Uterus (tissue), 2 donors: Measurements from ENCODE around the gene KIDINS220.
A peak's percentile ranks its signal among the peaks of the same experiment; 100 is the strongest.

Experiments used
- POLR2A ChIP-seq, 2 donors: fragments of 450-650 bp; IDR thresholded peaks; one replicate each; pipeline ENCODE4 v1.6.1; 2016; ENCODE audit warnings: antibody characterized with exemption in 2 of 2, mild to moderate bottlenecking in 1 of 2, moderate library complexity in 1 of 2
- TF ChIP-seq, protein P1 (sequence below), 4 experiments: fragments of 200-600 bp in 2 of 4; fragments of 450-650 bp in 2 of 4; sonication (generic) in 2 of 4; IDR thresholded peaks; one replicate each; pipeline ENCODE4 v1.5.1; 2016 to 2019; ENCODE audit warnings: antibody characterized with exemption in 4 of 4, mild to moderate bottlenecking in 2 of 4, moderate library complexity in 1 of 4

DNA sequence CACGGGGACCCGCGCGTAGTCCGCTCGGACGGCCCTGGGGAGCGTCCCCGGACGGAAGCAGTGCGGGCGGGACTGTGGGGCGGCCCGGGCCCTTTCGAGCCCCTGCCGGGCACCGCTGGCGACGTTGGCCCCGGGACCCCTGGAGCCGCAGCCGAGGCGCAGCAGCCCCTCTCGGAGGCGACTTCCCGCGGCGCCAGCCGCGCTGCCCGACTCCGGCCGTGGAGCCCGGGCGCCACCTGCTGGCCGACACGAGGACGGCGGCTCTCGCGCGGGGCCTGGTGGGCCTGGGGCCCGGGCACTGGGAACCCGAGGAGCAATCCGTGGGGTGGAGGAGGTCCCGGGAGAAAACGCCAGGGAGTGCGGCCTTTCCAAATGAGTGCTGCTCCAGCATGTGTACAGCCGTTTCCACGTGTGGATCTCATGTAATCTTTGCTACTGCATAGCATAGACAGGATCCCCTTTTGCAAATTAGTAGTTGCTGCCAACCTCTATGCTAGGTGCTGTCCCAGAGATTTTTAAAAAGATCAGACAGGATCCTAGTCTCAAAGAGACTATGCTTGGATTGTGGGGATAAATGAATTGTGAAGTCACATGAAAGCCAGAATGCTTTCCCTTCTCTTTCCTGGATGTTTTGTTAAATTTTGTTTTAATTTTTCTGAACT lies 151.6 kb downstream of the KIDINS220 start:
- TF ChIP-seq POLR2A (IDR thresholded peaks at IDR 0.05), result peak in 1 of 2 donors; percentile 37
- TF ChIP-seq, protein P1, sequence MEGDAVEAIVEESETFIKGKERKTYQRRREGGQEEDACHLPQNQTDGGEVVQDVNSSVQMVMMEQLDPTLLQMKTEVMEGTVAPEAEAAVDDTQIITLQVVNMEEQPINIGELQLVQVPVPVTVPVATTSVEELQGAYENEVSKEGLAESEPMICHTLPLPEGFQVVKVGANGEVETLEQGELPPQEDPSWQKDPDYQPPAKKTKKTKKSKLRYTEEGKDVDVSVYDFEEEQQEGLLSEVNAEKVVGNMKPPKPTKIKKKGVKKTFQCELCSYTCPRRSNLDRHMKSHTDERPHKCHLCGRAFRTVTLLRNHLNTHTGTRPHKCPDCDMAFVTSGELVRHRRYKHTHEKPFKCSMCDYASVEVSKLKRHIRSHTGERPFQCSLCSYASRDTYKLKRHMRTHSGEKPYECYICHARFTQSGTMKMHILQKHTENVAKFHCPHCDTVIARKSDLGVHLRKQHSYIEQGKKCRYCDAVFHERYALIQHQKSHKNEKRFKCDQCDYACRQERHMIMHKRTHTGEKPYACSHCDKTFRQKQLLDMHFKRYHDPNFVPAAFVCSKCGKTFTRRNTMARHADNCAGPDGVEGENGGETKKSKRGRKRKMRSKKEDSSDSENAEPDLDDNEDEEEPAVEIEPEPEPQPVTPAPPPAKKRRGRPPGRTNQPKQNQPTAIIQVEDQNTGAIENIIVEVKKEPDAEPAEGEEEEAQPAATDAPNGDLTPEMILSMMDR (IDR thresholded peaks at IDR 0.05), result peak; percentile 83 to 100 (median 98)
